HG03175 (cell line): ENCODE results near the gene UBALD2.
"Not testable (repeated sequence)": the region's sequence is repeated elsewhere in the genome, so short reads cannot be mapped to it uniquely, and the experiment has no call there.

Source experiments
- ATAC-seq: cut with Tn5 transposase; IDR thresholded peaks from one replicate; pipeline ENCODE4 v1.9.1; 2021; ENCODE audit warnings: mild to moderate bottlenecking, moderate library complexity; ENCODE audit not compliant: unreplicated experiment

UBALD2 gene

DNA sequence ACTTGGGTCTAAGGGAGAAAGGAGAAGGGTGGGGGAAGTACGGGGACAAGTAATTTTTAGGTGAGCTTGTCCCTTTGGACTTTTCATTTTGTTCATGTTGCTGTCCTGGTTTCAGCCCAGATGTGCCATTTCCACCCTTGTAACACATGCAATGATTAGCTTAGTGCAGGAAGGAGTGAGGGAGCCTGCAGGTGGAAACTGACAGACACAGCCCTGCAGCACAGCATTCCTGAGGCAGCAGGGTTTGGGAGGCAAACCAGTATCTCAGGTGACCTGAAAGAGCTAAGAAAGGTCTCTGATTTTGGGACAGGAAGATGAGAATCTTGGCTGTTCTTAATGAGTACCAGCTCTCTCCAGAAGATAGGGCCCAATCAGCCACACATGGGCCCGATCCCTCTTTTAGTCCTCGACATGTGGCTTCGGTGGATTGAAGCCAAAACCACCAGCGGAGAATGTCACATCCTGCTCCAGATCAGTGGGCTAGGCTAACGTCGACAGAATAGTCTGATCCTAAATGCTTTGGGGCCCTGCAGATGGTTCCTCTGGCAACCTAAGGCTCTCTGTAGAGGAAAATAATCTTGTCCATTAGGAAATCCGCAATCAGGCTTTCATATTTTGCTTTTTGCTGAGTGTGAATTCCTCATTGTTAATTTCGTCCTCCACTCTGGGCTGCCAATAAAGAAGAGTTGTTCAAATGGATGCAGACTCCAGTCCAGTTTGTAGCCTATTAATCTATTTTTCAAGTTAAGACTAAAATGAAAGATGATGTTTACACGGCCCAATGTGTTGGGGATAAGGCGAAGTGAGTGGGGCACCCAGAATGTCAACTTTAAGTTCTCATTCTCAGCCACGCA lies 21.1 kb upstream of the UBALD2 start:
- no peak for ATAC-seq

- ATAC-seq = not testable (repeated sequence)
These were observed 20.4 kb upstream of the UBALD2 start for GRCh38 chr17:76244721-76245120.

DNA sequence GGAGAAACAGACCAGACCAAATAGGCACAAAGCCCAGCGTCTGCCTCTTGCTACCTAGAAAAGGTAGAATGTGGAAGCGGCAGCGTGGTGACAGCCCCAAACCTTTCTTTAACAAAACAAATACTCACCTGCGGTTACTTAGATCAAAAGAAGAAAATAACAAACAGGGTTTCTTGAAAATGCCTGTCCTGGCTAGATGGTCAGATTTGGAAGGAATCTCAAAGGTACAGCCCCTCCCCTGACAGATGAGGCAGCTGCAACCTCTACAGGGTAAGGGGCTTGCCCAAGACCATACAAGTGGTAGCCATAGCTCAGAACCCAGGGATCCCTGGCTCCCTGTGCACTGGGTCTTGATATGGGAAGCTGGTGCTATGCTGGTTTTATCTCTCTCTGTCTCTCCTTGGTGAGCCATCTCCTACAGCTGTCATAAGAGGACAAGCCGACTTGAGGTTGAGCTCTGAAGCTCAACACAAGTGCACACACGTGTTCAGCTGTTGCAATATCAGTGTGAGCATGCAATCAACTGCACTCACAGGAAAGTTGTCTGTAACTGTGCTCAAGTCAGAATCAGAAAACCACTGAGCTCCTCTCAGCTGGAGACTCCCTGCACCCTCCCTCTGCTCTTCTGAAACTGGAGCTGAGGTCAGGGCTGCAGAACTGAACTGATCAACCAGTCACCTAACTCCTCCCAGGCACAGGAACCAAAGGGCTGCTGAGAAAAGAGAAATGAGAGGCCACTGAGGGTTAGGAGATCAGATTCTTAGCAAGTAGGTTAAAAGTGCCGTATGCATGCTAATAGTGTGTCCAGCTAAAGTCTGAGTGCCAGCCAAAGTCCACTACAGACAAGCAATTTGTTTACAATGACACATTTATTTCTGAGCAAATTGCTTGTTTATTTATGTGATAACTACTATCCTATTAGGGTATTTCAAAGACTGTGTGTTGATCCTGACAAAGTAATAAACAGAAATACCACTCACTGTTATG lies 18.8 kb upstream of the UBALD2 start:
- ATAC-seq = peak; percentile 95

DNA sequence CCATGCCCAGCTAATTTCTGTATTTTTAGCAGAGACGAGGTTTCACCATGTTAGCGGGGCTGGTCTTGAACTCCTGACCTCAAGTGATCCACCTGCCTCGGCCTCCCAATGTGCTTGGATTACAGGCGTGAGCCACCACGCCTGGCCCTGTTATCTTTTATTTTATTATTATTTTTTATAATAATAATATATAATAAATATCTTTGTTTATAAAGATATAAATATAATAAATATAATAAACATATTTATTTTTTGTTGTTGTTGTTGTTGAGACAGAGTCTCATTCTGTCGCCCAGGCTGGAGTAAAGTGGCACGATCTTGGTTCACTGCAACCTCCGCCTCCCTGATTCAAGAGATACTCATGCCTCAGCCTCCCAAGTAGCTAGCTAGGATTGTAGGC lies 17.8 kb upstream of the UBALD2 start:
- ATAC-seq = no peak

GRCh38 chr17:76248013-76248782 lies 16.9 kb upstream of the UBALD2 start:
- no peak for ATAC-seq

DNA sequence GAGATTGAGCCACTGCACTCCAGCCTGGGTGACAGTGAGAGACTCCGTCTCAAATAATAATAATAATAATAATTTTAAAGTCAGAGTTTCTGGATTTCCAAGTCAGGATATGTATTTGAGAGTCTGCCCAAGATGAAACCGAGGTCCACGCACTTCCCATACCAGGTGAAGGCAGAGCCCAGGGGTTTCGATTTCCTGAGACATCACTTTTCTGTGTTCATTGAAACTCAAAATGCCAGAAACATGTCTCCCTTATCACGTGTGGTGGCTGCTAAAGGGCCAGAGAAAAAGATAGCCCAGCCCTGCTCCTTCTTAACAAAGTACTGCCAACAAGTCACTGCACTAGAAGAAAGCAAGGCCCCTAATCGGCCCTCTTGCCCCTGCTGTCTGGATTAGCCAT lies 15.0 kb upstream of the UBALD2 start:
- no peak for ATAC-seq

DNA sequence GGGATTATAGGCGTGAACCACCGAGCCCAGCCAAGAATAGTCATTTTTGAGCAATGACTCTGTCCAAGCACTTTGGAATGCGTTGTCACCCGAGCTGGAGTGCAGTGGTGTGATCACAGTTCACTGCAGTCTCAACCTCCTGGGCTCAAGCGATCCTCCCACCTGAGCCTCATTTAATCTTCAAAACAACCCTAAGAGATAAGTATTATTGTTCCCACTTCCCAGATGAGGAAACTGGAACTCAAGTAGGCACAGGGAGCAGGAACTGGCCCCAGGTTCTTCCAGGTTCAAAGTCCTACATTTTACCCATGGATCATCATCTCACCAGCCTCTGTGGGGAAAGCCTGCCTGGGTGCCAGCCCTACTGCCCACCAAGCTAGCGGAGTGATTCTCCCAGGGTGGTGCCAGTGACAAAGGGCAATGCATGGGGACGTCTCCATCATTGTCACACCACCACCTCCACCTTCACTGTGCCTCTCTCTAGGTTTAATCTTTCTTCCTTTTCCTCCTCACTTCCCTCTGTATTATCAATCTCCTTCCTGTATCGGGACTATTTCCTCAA lies 13.6 kb upstream of the UBALD2 start:
- ATAC-seq = no peak

GRCh38 chr17:76252040-76252954 lies 12.9 kb upstream of the UBALD2 start:
- ATAC-seq = peak; percentile 61

GRCh38 chr17:76252967-76253766 lies 12.0 kb upstream of the UBALD2 start:
- ATAC-seq = not testable (repeated sequence)

- ATAC-seq = no peak
These were observed 11.3 kb upstream of the UBALD2 start for GRCh38 chr17:76253841-76254240.

DNA sequence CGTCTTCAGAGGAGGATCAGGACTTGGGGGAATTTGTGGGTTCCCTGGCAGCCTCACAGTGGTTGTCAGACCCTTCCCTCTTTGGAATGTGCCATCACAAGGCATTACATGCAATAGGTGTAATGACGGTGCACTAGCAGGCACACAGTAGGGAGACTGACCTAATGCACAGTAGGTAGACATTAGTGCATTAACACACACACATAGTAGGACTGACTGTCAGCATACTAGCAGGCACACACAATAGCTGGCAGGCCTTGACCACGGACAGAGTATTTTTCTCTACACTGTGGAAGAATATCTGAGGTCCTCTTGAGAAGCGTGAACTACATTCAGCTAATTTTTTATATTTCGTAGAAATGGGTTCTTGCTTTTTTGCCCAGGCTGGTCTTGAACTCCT lies 10.9 kb upstream of the UBALD2 start:
- ATAC-seq = no peak

- no peak for ATAC-seq
These were observed 9.2 kb upstream of the UBALD2 start for GRCh38 chr17:76255801-76256429.

- ATAC-seq = not testable (repeated sequence)
These were observed 8.6 kb upstream of the UBALD2 start for GRCh38 chr17:76256430-76257050.

- no peak for ATAC-seq
These were observed 4.9 kb upstream of the UBALD2 start for GRCh38 chr17:76260220-76260619.

DNA sequence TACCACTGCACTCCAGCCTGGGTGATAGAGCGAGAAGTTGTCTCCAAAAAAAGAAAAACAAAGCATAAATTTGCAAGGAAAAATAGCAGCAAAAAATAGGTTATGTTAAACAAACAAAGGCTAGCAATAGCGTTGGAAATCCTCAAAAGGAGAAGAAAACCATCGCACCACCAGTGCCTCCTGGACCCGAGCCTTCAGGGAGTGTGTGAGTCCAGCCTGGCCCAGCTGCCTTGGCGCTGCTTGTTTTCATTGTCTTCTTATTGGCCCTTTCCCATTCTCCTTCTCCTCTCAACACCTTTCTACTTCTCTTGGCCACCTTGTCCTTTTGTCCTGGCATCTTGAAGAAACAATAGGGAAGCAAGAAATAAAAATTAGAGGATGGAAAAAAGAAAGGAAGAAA lies 4.5 kb upstream of the UBALD2 start:
- no peak for ATAC-seq

DNA sequence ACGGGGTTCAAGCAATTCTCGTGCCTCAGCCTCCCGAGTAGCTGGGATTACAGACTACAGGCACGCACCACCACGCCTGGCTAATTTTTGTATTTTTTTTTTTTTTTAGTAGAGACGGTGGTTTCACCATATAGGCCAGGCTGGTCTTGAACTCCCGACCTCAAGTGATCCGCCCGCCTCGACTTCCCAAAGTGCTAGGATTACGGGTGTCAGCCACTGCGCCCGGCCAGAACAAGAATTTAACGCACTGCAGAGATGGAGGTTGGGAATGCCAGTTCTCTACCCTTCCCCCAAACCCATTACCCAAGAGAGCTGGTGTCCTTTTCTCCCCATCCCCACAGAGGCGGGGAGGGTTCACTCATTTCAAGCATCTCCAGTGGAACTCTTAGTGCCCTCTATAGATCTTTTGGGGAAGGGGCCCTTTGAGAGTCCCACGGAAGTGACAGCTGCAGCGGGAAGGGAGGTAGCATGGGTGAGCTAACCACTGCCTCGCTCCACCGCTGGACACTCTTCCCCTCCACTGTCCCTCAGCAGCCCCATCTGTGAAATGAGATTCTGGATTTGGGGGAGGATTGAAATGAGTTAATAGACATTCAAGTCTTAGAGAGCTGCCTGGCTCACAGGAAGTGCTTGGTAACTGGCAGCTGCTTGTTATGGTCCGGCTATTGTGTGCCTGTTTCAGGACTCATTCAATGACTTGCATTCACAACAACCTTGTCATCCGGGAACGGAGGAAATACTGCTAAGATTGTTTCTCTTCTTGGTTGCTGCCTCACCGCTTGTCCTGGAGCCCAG lies 3.5 kb upstream of the UBALD2 start:
- no peak for ATAC-seq

DNA sequence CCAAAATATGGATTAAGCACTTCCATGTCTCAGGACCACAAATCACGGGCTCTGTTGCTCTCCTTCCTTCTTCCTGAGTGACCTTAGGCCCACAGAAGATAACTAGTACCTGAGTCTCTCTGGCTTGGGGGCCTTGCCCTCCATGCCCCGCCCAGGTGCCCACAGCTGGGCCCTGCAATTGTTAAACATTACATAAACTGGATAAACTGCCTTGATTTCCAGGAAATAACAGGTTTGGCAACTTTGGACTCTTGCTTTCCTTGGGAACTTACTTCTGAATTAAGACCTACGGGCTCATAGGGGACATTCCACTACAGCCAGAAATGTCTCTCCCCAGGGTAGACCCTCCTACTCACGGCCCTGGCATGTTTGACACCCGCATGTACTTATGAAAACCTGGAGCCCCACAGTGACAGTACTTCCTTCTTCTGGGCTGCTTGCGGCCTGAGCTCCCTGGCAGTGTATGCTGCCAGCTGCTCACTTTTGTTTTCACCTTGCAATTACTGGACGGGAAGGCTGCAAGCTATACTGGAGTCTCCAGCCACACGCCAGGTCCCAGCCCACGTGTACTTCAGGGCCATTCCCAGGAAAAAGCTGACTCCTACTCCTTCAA lies 2.3 kb upstream of the UBALD2 start:
- ATAC-seq = no peak
